B cell (primary cell): ENCODE data around the gene CD4. TPM values are rescaled to one million over a fixed set of nuclear protein-coding genes. Genes with fewer than 3 reads are reported as not detected.

Source experiments
- ATAC-seq: fragments of 200-7000 bp; cut with Tn5 transposase; one replicate; pipeline ENCODE4 v1.10.0; 2021; ENCODE audit warnings: low read depth, mild to moderate bottlenecking, moderate number of reproducible peaks, moderate library complexity
- CTCF ChIA-PET: fragments of 350-600 bp; sonication (Branson Sonifier 250); formaldehyde crosslinking; loops from one replicate; lab custom pipeline; 2021; ENCODE audit warnings: antibody characterized with exemption, inconsistent platforms; lab: Charles Lee
- POLR2A ChIA-PET: fragments of 350-600 bp; sonication (Branson Sonifier 250); formaldehyde crosslinking; loops from one replicate; lab custom pipeline; 2021; ENCODE audit warnings: antibody characterized with exemption; lab: Charles Lee
- DNase-seq: peaks from one replicate; pipeline ENCODE4 v3.0.0; 2013
- H2AFZ ChIP-seq: 2 replicates; pipeline ENCODE4 v1.6.1; 2012; ENCODE audit warnings: mild to moderate bottlenecking, low read depth, low read length; ENCODE audit not compliant: insufficient read depth, poor library complexity, severe bottlenecking
- H3K27ac ChIP-seq, 2 donors: 1 replicate in 1 of 2; 2 replicates in 1 of 2; pipeline ENCODE4 v1.5.1; 2012 to 2013; ENCODE audit warnings: low read length in 2 of 2, mild to moderate bottlenecking in 2 of 2, moderate library complexity in 1 of 2
- H3K27me3 ChIP-seq, 4 experiments: fragments of 200-600 bp in 1 of 4; sonication (generic) in 1 of 4; replicated peaks in 1 of 4; 1 replicate in 2 of 4; 2 replicates in 2 of 4; pipeline versions ENCODE4 v1.6.1 to v1.7.0; 2013 to 2016; ENCODE audit warnings: low read length in 3 of 4, mild to moderate bottlenecking in 2 of 4, mixed read lengths in 1 of 4, moderate library complexity in 1 of 4; ENCODE audit not compliant: insufficient read depth in 4 of 4, control insufficient read depth in 3 of 4; ENCODE audit errors: control extremely low read depth in 1 of 4
- H3K36me3 ChIP-seq, 2 experiments: replicated peaks in 1 of 2; 1 replicate in 1 of 2; 2 replicates in 1 of 2; pipeline versions ENCODE4 v1.6.1 to v1.7.1; 2013; ENCODE audit warnings: low read length in 1 of 2; ENCODE audit not compliant: insufficient read depth in 2 of 2, control insufficient read depth in 1 of 2; ENCODE audit errors: control extremely low read depth in 1 of 2, extremely low read depth in 1 of 2
- H3K4me1 ChIP-seq, 2 donors: fragments of 200-600 bp in 1 of 2; sonication (generic) in 1 of 2; 1 replicate in 1 of 2; 2 replicates in 1 of 2; pipeline versions ENCODE4 v1.5.1 to v1.6.1; 2013 to 2017; ENCODE audit warnings: low read length in 2 of 2; ENCODE audit not compliant: control insufficient read depth in 2 of 2, insufficient read depth in 2 of 2
- H3K4me2 ChIP-seq: replicated peaks from 2 replicates; pipeline ENCODE3; 2012; ENCODE audit warnings: mild to moderate bottlenecking, low read depth, low read length; ENCODE audit not compliant: poor library complexity, severe bottlenecking
- H3K4me3 ChIP-seq, 5 experiments: fragments of 200-600 bp in 1 of 5; sonication (generic) in 1 of 5; 1 replicate in 3 of 5; 2 replicates in 2 of 5; pipeline versions ENCODE4 v1.5.1 to v1.7.0; 2011 to 2016; ENCODE audit warnings: low read length in 4 of 5, mild to moderate bottlenecking in 4 of 5, low read depth in 2 of 5, control low read depth in 1 of 5, moderate library complexity in 1 of 5; ENCODE audit not compliant: insufficient read depth in 1 of 5; ENCODE audit errors: control extremely low read depth in 1 of 5, extremely low read depth in 1 of 5
- H3K79me2 ChIP-seq: fragments of 200-600 bp; sonication (generic); one replicate; pipeline ENCODE4 v1.6.0; 2016; ENCODE audit warnings: low read length; ENCODE audit not compliant: control insufficient read depth, insufficient read depth
- H3K9ac ChIP-seq: fragments of 200-600 bp; sonication (generic); 2 replicates; pipeline ENCODE4 v1.6.1; 2017; ENCODE audit warnings: mild to moderate bottlenecking, low read length, moderate library complexity
- H3K9me3 ChIP-seq, 3 donors: one replicate each; pipeline versions ENCODE4 v1.6.1 to v1.7.1; 2013; ENCODE audit warnings: low read length in 2 of 3; ENCODE audit not compliant: control insufficient read depth in 2 of 3, insufficient read depth in 1 of 3; ENCODE audit errors: control extremely low read depth in 1 of 3
- H4K20me1 ChIP-seq: 2 replicates; pipeline ENCODE4 v1.6.0; 2012; ENCODE audit warnings: mild to moderate bottlenecking, low read length; ENCODE audit not compliant: insufficient read depth, control insufficient read depth, poor library complexity, severe bottlenecking
- H3K27ac Mint-ChIP-seq: one replicate; pipeline ENCODE4 v1.8.0; 2021; ENCODE audit warnings: mixed read lengths
- H3K27me3 Mint-ChIP-seq: one replicate; pipeline ENCODE4 v1.8.0; 2021; ENCODE audit warnings: mixed read lengths
- H3K4me1 Mint-ChIP-seq: one replicate; pipeline ENCODE4 v1.8.0; 2021; ENCODE audit warnings: mixed read lengths
- H3K4me3 Mint-ChIP-seq: one replicate; pipeline ENCODE4 v1.8.0; 2021; ENCODE audit warnings: mixed read lengths
- H3K9me3 Mint-ChIP-seq: one replicate; pipeline ENCODE4 v1.8.0; 2022; ENCODE audit warnings: mixed read lengths; ENCODE audit not compliant: insufficient read depth
- EZH2 ChIP-seq: IDR thresholded peaks from 2 replicates; pipeline ENCODE4 v1.6.1; 2012; ENCODE audit warnings: borderline replicate concordance, low read depth, mild to moderate bottlenecking, moderate library complexity, low read length; ENCODE audit not compliant: insufficient read depth, poor library complexity, severe bottlenecking
- WGBS: methylation state at CpG from one replicate; pipeline ENCODE4 v1.1.5; 2013; ENCODE audit warnings: missing lambda C conversion rate; ENCODE audit not compliant: insufficient coverage; 5-methylcytosine and 5-hydroxymethylcytosine counted together
- intact Hi-C: fragments of 100-400 bp; cut with micrococcal nuclease; formaldehyde crosslinking; loops from one replicate; pipeline ENCODE4 v1.10.0; 2022
- polyA plus RNA-seq: library from polyadenylated mRNA; depleted of rRNA; stranded (reverse); fragments of >200 nt; gene quantifications from 2 replicates; pipeline ENCODE4 v1.2.3, GENCODE V29; 2012
- total RNA-seq, 2 donors: library from RNA; stranded (reverse); fragments of 120-200 nt in 1 of 2; gene quantifications; 1 replicate in 1 of 2; 2 replicates in 1 of 2; pipeline versions ENCODE4 v1.2.3 to v1.2.4, GENCODE V29; 2013 to 2022
- TF ChIP-seq, protein P1 (sequence below): fragments of 200-600 bp; IDR thresholded peaks from one replicate; pipeline ENCODE4 v1.8.0; 2022; ENCODE audit warnings: antibody characterized with exemption, mild to moderate bottlenecking

Gene CD4
- total and polyA plus RNA-seq, 2 donors (not counting 1 experiment from before 2014, with no cell fraction given) = 0.49 to 2.2 TPM

DNA sequence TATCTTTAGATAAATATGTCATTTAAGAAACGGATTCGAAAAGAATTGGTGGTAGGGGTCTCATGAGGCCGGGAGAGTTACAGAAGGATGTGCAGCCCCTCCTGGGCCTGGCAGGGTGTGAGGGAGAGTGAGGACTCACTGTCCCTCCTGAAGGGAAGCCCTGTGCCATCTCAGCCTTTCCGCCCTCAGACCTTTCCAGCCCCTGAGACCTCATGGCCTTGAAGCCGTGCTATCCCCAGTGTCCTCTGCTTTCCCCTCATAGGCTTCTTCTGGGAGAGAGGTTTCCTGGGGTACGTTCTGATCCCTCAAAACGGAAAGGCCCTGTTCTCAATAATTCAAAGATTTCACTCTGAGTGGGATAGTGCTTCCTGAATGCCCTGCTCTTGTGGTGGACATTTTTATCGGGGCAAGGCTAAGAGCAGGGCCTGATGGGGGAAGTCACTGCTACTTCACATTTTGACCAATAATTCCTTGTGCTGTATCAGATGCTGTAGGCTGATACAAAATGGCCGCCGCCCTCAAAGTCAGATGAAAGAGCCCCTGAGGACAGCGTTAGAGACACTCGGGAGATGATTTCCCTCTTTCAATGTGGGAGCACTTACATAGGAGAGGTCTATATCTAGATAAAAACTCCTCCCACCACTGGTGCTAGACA is 1.3 kb downstream of the CD4 start:
- Mint-ChIP-seq H3K27me3 (peaks cover 23% of the 10 kb centered on the region), H3K4me1 (peaks cover 13% of the 10 kb centered on the region), H3K9me3 (no peaks in the 10 kb centered on the region), H3K4me3 (no peak overlapping the region), H3K27ac (no peak overlapping the region)
- H3K4me1 ChIP-seq = peaks cover 13 to 19% of the 10 kb centered on the region in 2 donors
- H3K9ac ChIP-seq = no peak overlapping the region
- intact Hi-C loops = no loop called here
- H3K27ac ChIP-seq = no peak overlapping the region
- WGBS = 100% methylated on average over 6 of the region's 12 CpGs
- no peaks in the 10 kb centered on the region for H4K20me1 ChIP-seq
- no peak overlapping the region for H3K4me2 ChIP-seq
- ATAC-seq = no peak
- no peaks in the 10 kb centered on the region for H3K9me3 ChIP-seq
- H3K4me3 ChIP-seq = no peak overlapping the region
- ChIA-PET POLR2A (no interaction called here), CTCF (no interaction called here)
- H3K27me3 ChIP-seq = peaks cover 0 to 27% (median under 1%) of the 10 kb centered on the region in 4 experiments
- H3K79me2 ChIP-seq = no peaks in the 10 kb centered on the region
- H3K36me3 ChIP-seq = no peaks in the 10 kb centered on the region
- no peak for DNase-seq
- no peak overlapping the region for H2AFZ ChIP-seq
- TF ChIP-seq, protein P1, sequence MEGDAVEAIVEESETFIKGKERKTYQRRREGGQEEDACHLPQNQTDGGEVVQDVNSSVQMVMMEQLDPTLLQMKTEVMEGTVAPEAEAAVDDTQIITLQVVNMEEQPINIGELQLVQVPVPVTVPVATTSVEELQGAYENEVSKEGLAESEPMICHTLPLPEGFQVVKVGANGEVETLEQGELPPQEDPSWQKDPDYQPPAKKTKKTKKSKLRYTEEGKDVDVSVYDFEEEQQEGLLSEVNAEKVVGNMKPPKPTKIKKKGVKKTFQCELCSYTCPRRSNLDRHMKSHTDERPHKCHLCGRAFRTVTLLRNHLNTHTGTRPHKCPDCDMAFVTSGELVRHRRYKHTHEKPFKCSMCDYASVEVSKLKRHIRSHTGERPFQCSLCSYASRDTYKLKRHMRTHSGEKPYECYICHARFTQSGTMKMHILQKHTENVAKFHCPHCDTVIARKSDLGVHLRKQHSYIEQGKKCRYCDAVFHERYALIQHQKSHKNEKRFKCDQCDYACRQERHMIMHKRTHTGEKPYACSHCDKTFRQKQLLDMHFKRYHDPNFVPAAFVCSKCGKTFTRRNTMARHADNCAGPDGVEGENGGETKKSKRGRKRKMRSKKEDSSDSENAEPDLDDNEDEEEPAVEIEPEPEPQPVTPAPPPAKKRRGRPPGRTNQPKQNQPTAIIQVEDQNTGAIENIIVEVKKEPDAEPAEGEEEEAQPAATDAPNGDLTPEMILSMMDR = no peak
- TF ChIP-seq EZH2 = no peak

DNA sequence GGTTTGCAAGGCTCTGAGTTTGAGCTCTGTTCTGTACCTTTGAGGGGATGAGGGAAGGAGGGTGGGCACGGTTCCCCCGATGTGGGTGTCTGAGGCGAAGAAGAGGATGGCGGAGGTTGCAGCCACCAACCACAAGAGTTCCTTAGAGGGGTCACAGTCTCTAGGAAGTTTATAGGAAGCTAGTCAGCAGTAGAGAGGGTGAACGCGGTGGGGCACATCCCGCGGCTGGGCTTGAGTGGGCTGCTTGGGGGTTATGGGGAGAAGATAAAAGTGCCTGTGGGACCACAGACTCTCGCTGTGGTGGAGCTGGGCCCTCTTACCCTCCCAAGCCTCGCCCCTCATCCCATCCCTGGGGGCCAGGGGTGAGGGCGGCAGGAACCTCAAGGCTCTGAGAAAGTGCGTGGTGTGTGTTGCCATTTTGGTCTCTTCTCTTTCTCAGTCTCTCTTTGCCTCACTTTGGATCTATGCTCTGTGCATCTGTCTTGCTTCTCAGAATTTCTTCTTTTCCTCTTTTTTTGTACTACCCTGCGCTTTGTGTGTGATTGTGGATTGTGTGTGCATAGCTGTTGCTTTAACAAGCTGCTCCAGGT is 2.7 kb downstream of the CD4 start:
- no peak overlapping the region for H3K27ac ChIP-seq
- Mint-ChIP-seq H3K27me3 (peaks cover 34% of the 10 kb centered on the region), H3K4me3 (peak overlapping the region; percentile 52), H3K27ac (no peak overlapping the region), H3K4me1 (peaks cover 13% of the 10 kb centered on the region), H3K9me3 (no peaks in the 10 kb centered on the region)
- ATAC-seq (no peak), DNase-seq (no peak)
- H2AFZ ChIP-seq = peak overlapping the region; percentile 48
- no peaks in the 10 kb centered on the region for H3K36me3 ChIP-seq
- TF ChIP-seq, protein P1 = no peak
- TF ChIP-seq EZH2 = no peak
- H3K9me3 ChIP-seq = no peaks in the 10 kb centered on the region
- ChIA-PET CTCF (interaction anchor here (1.4 kb wide), 2 partner anchors 12 to 157 kb away, joined by 3 to 4 read pairs; partner anchors contain the start of gene LPAR5), POLR2A (no interaction called here)
- 9% methylated on average over 8 of the region's 13 CpGs for WGBS
- no peaks in the 10 kb centered on the region for H3K79me2 ChIP-seq
- H3K9ac ChIP-seq = no peak overlapping the region
- H3K27me3 ChIP-seq = peaks cover 0 to 40% (median 4%) of the 10 kb centered on the region in 4 experiments
- H4K20me1 ChIP-seq = no peaks in the 10 kb centered on the region
- no peak overlapping the region for H3K4me3 ChIP-seq
- peaks cover 13 to 19% of the 10 kb centered on the region in 2 donors for H3K4me1 ChIP-seq
- intact Hi-C loops = no loop called here
- peak overlapping the region; percentile 53 for H3K4me2 ChIP-seq
